Measurements from ENCODE around the gene ELOB.

- TF ChIP-seq CTCF (IDR thresholded peaks at IDR 0.05): no peak
- no peak for TF ChIP-seq POLR2A (IDR thresholded peaks at IDR 0.05)
- TF ChIP-seq POLR2AphosphoS5 (IDR thresholded peaks at IDR 0.05; ENCODE audit: insufficient read depth in 1 of 2, low read depth in 1 of 2): no peak
Measured at GRCh38 chr16:2784358-2785100, 7.4 kb upstream of the ELOB start.
